ENCODE measurements around the gene GANC. TPM values are rescaled to one million over a fixed set of nuclear protein-coding genes. Genes with fewer than 3 reads are reported as not detected.
"Not testable (repeated sequence)": the region's sequence is repeated elsewhere in the genome, so short reads cannot be mapped to it uniquely, and the experiment has no call there.

GANC gene
- total and polyA plus RNA-seq, 2 experiments from 2014 or later, result 7.4 to 12.6 TPM

DNA sequence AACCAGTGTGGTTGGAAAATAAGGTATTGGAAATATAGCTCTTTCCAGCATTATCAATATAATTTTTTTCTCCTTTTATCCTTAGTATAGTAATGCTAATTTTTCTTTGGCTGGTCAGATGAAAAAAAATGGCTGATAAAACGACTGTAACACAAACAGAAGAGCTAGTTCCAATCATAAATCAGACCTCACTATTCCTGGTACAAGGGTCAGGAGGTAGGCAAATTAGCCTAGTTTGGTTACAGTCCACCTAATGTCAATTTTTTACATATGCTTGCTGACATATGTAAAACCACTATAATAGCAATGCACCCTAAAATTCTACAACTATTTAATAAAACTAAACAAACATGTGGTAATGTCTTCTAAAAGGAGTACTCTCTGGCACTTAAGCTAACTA, 45.0 kb upstream of the GANC start (continued):
- TF ChIP-seq, protein P1, sequence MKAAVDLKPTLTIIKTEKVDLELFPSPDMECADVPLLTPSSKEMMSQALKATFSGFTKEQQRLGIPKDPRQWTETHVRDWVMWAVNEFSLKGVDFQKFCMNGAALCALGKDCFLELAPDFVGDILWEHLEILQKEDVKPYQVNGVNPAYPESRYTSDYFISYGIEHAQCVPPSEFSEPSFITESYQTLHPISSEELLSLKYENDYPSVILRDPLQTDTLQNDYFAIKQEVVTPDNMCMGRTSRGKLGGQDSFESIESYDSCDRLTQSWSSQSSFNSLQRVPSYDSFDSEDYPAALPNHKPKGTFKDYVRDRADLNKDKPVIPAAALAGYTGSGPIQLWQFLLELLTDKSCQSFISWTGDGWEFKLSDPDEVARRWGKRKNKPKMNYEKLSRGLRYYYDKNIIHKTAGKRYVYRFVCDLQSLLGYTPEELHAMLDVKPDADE (IDR thresholded peaks at IDR 0.05), result no peak
- TF ChIP-seq ZNF114 (CRISPR knock-in tag; IDR thresholded peaks at IDR 0.05) (no peak), EZH2phosphoT487 (IDR thresholded peaks at IDR 0.05; ENCODE audit: unreplicated experiment) (no peak), CREB1 (CRISPR knock-in tag; IDR thresholded peaks at IDR 0.05; ENCODE audit: low read depth) (no peak)

DNA sequence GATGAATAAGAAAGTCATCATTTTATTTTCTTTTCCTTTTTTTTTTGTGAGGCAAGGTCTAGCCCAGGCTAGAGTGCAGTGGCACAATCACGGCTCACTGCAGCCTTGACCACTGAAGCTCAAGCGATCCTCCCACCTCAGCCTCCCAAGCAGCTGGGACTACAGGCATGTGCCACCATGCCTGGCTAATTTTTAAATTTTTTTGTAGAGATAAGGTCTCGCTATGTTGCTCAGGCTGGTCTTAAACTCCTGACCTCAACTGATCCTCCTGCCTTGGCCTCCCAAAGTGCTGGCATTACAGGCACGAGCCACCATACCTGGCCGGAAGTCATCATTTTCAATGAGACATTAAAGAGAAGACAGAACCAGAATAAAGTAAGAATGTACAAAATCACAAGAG, 44.0 kb upstream of the GANC start:
- not testable (repeated sequence) for H3K79me2 ChIP-seq (replicated peaks; ENCODE audit: insufficient read depth); H3K9me2 ChIP-seq (ENCODE audit: insufficient read depth); H3K27ac Mint-ChIP-seq; H3F3A ChIP-seq (replicated peaks; ENCODE audit: low read depth); H3K4me1 Mint-ChIP-seq; DNase-seq (ENCODE audit: low spot score); H3K4me3 Mint-ChIP-seq; ATAC-seq; H3K4me1 ChIP-seq (ENCODE audit: insufficient read depth); H3K4me3 ChIP-seq; H3K27me3 ChIP-seq (ENCODE audit: insufficient read depth); H3K27me3 Mint-ChIP-seq (ENCODE audit: insufficient read depth, low read depth, poor library complexity); H3K27ac ChIP-seq (ENCODE audit: low read depth); H2AFZ ChIP-seq; H3K9me3 Mint-ChIP-seq; H3K4me2 ChIP-seq; H4K20me1 ChIP-seq (replicated peaks; ENCODE audit: insufficient read depth)
- H3K36me3 Mint-ChIP-seq (ENCODE audit: low read depth), result peaks cover 32% of the 10 kb centered on the region
- H3K36me3 ChIP-seq (ENCODE audit: insufficient read depth), result peaks cover 16% of the 10 kb centered on the region

DNA sequence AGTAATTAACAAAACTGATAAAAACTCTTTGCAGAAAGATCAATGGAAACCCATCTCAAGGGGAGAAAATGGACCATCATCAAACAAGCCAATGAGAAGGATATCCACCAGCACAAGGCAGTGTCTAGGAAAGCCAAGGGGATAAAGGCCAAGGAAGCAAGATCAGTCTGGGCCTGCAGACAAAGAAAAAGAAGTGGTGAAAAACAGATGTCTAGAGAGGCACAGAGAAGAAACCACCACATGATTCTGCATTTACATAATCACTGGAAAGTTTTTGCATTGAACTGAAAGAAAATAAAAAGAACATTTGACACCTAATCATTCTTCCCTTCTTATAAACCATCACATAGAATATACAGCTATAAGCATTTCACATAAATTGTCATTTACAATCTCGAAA, 41.9 kb upstream of the GANC start:
- no peak overlapping the region for H3K27ac ChIP-seq (ENCODE audit: low read depth)

More for the DNA sequence above, 41.9 kb upstream of the GANC start:
- no peaks in the 10 kb centered on the region for H3K4me1 ChIP-seq (ENCODE audit: insufficient read depth)
- Mint-ChIP-seq H3K4me1 (no peaks in the 10 kb centered on the region), H3K36me3 (ENCODE audit: low read depth) (peaks cover 16% of the 10 kb centered on the region), H3K9me3 (no peaks in the 10 kb centered on the region), H3K27ac (no peak overlapping the region), H3K27me3 (ENCODE audit: insufficient read depth, low read depth, poor library complexity) (no peaks in the 10 kb centered on the region), H3K4me3 (no peak overlapping the region)
- H3K4me2 ChIP-seq, result no peak overlapping the region
- H3F3A ChIP-seq (replicated peaks; ENCODE audit: low read depth), result no peaks in the 10 kb centered on the region
- H3K36me3 ChIP-seq (ENCODE audit: insufficient read depth), result peaks cover 17% of the 10 kb centered on the region
- no peaks in the 10 kb centered on the region for H3K79me2 ChIP-seq (replicated peaks; ENCODE audit: insufficient read depth)
- DNase-seq (ENCODE audit: low spot score), result no peak
- ATAC-seq, result no peak
- no peaks in the 10 kb centered on the region; the same call in 1 of the 2 replicates for H4K20me1 ChIP-seq (replicated peaks; ENCODE audit: insufficient read depth)
- H3K27me3 ChIP-seq (ENCODE audit: insufficient read depth), result no peaks in the 10 kb centered on the region
- TF ChIP-seq JUNB (IDR thresholded peaks at IDR 0.05; ENCODE audit: unreplicated experiment), result no peak
- no peak for TF ChIP-seq EZH2 (IDR thresholded peaks at IDR 0.05; ENCODE audit: low read depth, unreplicated experiment)
- TF ChIP-seq ZNF331 (CRISPR knock-in tag; IDR thresholded peaks at IDR 0.05; ENCODE audit: low read depth), result no peak
- no peak for TF ChIP-seq ZNF114 (CRISPR knock-in tag; IDR thresholded peaks at IDR 0.05)
- TF ChIP-seq POLR2AphosphoS5 (IDR thresholded peaks at IDR 0.05; ENCODE audit: low read depth), result no peak
- no peak for TF ChIP-seq CREB1 (CRISPR knock-in tag; IDR thresholded peaks at IDR 0.05; ENCODE audit: low read depth)
- TF ChIP-seq, protein P2, sequence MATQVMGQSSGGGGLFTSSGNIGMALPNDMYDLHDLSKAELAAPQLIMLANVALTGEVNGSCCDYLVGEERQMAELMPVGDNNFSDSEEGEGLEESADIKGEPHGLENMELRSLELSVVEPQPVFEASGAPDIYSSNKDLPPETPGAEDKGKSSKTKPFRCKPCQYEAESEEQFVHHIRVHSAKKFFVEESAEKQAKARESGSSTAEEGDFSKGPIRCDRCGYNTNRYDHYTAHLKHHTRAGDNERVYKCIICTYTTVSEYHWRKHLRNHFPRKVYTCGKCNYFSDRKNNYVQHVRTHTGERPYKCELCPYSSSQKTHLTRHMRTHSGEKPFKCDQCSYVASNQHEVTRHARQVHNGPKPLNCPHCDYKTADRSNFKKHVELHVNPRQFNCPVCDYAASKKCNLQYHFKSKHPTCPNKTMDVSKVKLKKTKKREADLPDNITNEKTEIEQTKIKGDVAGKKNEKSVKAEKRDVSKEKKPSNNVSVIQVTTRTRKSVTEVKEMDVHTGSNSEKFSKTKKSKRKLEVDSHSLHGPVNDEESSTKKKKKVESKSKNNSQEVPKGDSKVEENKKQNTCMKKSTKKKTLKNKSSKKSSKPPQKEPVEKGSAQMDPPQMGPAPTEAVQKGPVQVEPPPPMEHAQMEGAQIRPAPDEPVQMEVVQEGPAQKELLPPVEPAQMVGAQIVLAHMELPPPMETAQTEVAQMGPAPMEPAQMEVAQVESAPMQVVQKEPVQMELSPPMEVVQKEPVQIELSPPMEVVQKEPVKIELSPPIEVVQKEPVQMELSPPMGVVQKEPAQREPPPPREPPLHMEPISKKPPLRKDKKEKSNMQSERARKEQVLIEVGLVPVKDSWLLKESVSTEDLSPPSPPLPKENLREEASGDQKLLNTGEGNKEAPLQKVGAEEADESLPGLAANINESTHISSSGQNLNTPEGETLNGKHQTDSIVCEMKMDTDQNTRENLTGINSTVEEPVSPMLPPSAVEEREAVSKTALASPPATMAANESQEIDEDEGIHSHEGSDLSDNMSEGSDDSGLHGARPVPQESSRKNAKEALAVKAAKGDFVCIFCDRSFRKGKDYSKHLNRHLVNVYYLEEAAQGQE (IDR thresholded peaks at IDR 0.05; ENCODE audit: unreplicated experiment), result no peak
- TF ChIP-seq NANOG (IDR thresholded peaks at IDR 0.05; ENCODE audit: borderline replicate concordance), result no peak
- TF ChIP-seq STAT1 (IDR thresholded peaks at IDR 0.05; ENCODE audit: unreplicated experiment), result no peak
- TF ChIP-seq, protein P1 (IDR thresholded peaks at IDR 0.05), result no peak
- H2AFZ ChIP-seq, result no peak overlapping the region
- no peak overlapping the region for H3K4me3 ChIP-seq
- no peaks in the 10 kb centered on the region for H3K9me2 ChIP-seq (ENCODE audit: insufficient read depth)

Measured in GM23338 (cell line).